ENCODE data around the gene MFSD2B.

DNA sequence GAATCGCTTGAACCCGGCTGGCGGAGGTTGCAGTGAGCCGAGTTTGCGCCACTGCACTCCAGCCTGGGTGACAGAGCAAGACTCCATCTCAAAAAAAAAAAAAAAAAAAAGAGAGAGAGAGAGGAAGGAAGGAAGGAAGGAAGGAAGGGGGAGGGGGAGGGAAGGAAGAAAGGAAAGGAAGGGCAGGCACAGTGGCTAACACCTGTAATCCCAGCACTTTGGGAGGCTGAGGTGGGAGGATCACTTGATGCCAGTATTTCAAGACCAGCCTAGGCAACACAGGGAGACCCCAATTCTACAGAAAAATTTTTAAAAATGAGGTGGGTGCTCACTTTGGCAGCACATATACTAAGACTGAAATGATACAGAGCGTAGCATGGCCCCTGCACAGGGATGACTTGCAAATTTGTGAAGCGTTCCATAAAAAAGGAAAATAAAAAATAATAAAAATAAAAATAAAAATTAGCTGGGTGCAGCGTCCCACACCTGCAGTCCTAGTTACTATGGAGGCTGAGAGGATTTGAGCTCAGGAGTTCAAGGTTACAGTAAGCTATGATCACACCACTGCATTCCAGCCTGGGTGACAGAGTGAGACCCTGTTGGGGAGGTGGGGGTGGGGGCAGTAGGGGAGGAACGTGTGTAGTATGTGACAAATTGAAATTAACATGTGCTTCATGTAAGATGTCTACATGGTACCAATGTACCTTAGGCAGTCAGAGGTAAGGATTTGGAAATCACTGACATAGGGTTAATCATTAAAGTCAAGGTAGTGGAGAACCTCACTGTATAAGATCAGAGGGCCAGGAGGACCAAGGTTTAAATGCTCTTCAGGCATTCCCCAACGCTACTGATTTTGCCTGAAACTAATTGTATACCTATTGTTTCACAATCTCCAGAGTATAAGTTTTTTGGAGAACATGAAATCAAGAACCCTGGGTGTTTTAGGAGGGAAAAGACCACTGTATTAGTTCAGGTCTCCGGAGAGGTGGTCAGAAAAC lies 35.9 kb downstream of the MFSD2B start:
- TF ChIP-seq, protein P1, sequence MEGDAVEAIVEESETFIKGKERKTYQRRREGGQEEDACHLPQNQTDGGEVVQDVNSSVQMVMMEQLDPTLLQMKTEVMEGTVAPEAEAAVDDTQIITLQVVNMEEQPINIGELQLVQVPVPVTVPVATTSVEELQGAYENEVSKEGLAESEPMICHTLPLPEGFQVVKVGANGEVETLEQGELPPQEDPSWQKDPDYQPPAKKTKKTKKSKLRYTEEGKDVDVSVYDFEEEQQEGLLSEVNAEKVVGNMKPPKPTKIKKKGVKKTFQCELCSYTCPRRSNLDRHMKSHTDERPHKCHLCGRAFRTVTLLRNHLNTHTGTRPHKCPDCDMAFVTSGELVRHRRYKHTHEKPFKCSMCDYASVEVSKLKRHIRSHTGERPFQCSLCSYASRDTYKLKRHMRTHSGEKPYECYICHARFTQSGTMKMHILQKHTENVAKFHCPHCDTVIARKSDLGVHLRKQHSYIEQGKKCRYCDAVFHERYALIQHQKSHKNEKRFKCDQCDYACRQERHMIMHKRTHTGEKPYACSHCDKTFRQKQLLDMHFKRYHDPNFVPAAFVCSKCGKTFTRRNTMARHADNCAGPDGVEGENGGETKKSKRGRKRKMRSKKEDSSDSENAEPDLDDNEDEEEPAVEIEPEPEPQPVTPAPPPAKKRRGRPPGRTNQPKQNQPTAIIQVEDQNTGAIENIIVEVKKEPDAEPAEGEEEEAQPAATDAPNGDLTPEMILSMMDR (IDR thresholded peaks at IDR 0.05) = no peak
- TF ChIP-seq POLR2A (IDR thresholded peaks at IDR 0.05) = no peak

Measured in prostate gland (tissue), 2 donors.